ENCODE data around the gene CRX.
"Not testable (repeated sequence)": the region's sequence is repeated elsewhere in the genome, so short reads cannot be mapped to it uniquely, and the experiment has no call there.

Gene CRX

GRCh38 chr19:47848823-47849473 is 27.2 kb downstream of the CRX start:
- ATAC-seq (ENCODE audit: low read depth), result no peak
- Histone ChIP-seq H3K4me3 (ENCODE audit: severe bottlenecking) (no peak overlapping the region), H3K9me3 (ENCODE audit: severe bottlenecking) (no peaks in the 10 kb centered on the region), H3K36me3 (ENCODE audit: low read depth) (no peaks in the 10 kb centered on the region), H3K27me3 (ENCODE audit: insufficient read depth, poor library complexity, severe bottlenecking) (peaks cover 18% of the 10 kb centered on the region), H3K4me1 (ENCODE audit: insufficient read depth, poor library complexity, severe bottlenecking) (no peaks in the 10 kb centered on the region), H3K27ac (ENCODE audit: poor library complexity, severe bottlenecking) (no peak overlapping the region)
- TF ChIP-seq, protein P1, sequence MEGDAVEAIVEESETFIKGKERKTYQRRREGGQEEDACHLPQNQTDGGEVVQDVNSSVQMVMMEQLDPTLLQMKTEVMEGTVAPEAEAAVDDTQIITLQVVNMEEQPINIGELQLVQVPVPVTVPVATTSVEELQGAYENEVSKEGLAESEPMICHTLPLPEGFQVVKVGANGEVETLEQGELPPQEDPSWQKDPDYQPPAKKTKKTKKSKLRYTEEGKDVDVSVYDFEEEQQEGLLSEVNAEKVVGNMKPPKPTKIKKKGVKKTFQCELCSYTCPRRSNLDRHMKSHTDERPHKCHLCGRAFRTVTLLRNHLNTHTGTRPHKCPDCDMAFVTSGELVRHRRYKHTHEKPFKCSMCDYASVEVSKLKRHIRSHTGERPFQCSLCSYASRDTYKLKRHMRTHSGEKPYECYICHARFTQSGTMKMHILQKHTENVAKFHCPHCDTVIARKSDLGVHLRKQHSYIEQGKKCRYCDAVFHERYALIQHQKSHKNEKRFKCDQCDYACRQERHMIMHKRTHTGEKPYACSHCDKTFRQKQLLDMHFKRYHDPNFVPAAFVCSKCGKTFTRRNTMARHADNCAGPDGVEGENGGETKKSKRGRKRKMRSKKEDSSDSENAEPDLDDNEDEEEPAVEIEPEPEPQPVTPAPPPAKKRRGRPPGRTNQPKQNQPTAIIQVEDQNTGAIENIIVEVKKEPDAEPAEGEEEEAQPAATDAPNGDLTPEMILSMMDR (IDR thresholded peaks at IDR 0.05; ENCODE audit: poor library complexity, severe bottlenecking), result peak; percentile 52
- DNase-seq (ENCODE audit: low spot score), result no peak

DNA sequence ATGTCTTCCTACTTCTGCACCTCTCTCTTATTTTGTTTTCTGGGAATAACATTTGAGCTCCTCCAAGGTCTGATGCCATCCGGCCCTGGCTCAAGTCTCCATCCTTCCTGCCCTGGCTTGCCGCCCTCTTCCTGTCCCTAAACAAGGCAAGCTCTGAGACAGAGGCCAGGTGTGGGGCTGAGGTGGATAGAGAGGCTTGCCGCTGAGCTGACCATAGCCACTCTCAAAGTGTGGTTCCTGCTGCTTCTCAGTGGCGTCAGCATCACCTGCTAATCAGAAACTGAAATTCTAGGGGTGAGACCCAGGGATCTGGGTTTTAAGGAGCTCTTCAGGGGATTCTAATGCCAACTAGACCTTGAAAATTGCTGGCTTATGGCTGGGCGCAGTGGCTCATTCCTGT is 31.3 kb downstream of the CRX start:
- peaks cover 18% of the 10 kb centered on the region for H3K27me3 ChIP-seq (ENCODE audit: insufficient read depth, poor library complexity, severe bottlenecking)
- TF ChIP-seq, protein P1 (IDR thresholded peaks at IDR 0.05; ENCODE audit: poor library complexity, severe bottlenecking), result no peak
- H3K4me3 ChIP-seq (ENCODE audit: severe bottlenecking), result no peak overlapping the region
- DNase-seq (ENCODE audit: low spot score) (no peak), ATAC-seq (ENCODE audit: low read depth) (no peak)
- no peaks in the 10 kb centered on the region for H3K4me1 ChIP-seq (ENCODE audit: insufficient read depth, poor library complexity, severe bottlenecking)
- no peaks in the 10 kb centered on the region for H3K36me3 ChIP-seq (ENCODE audit: low read depth)
- H3K9me3 ChIP-seq (ENCODE audit: severe bottlenecking), result no peaks in the 10 kb centered on the region
- no peak overlapping the region for H3K27ac ChIP-seq (ENCODE audit: poor library complexity, severe bottlenecking)

DNA sequence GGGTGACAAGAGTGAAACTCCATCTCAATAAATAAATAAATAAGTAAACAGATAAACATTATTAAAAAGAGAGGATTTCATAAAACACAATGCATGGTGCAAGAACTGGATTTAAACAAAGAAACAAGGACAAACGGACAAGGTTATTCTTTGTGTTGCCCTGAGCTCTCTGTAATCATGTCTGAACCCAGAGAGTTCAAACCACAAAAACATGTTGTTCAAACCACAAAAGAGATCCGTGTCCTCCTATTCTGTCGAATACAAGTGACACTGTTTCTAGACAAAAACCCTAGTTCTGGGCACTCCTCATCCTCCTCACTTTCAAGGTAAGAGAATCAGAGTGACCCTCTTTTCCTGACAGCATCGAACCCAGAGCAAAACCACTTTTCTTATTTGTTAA is 32.7 kb downstream of the CRX start:
- Histone ChIP-seq H3K27me3 (ENCODE audit: insufficient read depth, poor library complexity, severe bottlenecking) (peaks cover 7% of the 10 kb centered on the region), H3K4me3 (ENCODE audit: severe bottlenecking) (no peak overlapping the region), H3K36me3 (ENCODE audit: low read depth) (no peaks in the 10 kb centered on the region), H3K9me3 (ENCODE audit: severe bottlenecking) (no peaks in the 10 kb centered on the region), H3K4me1 (ENCODE audit: insufficient read depth, poor library complexity, severe bottlenecking) (no peaks in the 10 kb centered on the region), H3K27ac (ENCODE audit: poor library complexity, severe bottlenecking) (no peak overlapping the region)
- ATAC-seq (ENCODE audit: low read depth) (no peak), DNase-seq (ENCODE audit: low spot score) (no peak)
- TF ChIP-seq, protein P1 (IDR thresholded peaks at IDR 0.05; ENCODE audit: poor library complexity, severe bottlenecking), result no peak

GRCh38 chr19:47858231-47858630 is 36.5 kb downstream of the CRX start:
- DNase-seq (ENCODE audit: low spot score); H3K9me3 ChIP-seq (ENCODE audit: severe bottlenecking); H3K27ac ChIP-seq (ENCODE audit: poor library complexity, severe bottlenecking); H3K4me3 ChIP-seq (ENCODE audit: severe bottlenecking); H3K36me3 ChIP-seq (ENCODE audit: low read depth); H3K27me3 ChIP-seq (ENCODE audit: insufficient read depth, poor library complexity, severe bottlenecking); H3K4me1 ChIP-seq (ENCODE audit: insufficient read depth, poor library complexity, severe bottlenecking): not testable (repeated sequence)
- peak; percentile 45; the same call in 2 of the 3 replicates for ATAC-seq (ENCODE audit: low read depth)

DNA sequence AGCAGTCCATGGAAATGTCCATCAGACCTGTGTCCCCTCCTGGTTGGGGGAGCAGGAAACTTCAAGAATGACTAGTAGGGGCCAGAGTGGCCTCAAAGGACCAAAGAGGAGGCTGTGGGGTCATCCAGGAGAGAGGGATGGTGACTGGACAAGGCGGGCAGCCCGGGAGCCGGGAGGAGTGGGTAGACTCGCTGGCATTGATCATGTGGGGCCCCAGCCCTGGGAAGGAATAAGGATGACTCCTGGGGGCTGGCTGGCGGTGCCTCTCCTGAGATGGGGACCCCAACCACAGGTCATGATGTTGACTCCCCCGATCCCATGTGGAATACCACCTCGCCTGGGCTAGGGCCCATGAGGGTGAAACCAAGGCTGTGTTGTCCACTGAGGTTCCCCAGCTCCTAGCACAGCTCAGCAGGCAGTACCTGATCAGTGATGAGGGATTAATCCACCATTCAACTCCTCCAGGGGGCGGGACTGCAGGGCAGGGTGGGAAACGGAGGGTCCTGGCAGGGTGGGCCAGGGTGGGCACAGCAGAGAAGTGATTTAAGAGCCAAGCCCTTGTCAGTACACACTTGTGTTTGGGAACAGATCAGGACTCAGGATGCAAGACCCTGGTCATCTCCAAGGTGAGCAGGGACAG is 37.0 kb downstream of the CRX start, which contains the start of gene TPRX2:
TSS of gene TPRX2 (plus strand) at position 590 of the 640 bp plus-strand sequence. CDS start at position 602, 12 bp downstream.
- H3K36me3 ChIP-seq (ENCODE audit: low read depth); ATAC-seq (ENCODE audit: low read depth); H3K4me3 ChIP-seq (ENCODE audit: severe bottlenecking); H3K4me1 ChIP-seq (ENCODE audit: insufficient read depth, poor library complexity, severe bottlenecking); H3K9me3 ChIP-seq (ENCODE audit: severe bottlenecking); H3K27me3 ChIP-seq (ENCODE audit: insufficient read depth, poor library complexity, severe bottlenecking); DNase-seq (ENCODE audit: low spot score); H3K27ac ChIP-seq (ENCODE audit: poor library complexity, severe bottlenecking): not testable (repeated sequence)

DNA sequence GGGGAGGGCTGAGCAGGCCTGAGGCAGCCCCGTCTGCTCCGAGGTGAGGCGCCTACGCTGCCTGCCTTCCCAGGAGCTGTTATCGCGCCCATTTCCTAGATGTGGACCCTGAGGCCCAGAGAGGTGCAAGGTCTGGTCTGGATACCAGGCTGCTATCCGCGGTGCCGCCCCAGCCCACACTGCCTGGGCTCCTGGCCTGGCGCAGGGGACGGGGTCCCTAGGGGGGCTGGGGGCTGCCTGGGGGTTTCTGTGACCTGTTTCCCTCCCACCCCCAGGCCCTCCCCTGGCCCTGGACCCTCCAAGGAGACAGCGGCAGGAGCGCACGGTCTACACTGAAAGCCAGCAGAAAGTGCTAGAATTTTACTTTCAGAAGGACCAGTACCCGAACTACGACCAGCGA is 38.1 kb downstream of the CRX start:
- not testable (repeated sequence) for H3K36me3 ChIP-seq (ENCODE audit: low read depth); H3K4me3 ChIP-seq (ENCODE audit: severe bottlenecking); ATAC-seq (ENCODE audit: low read depth); H3K27me3 ChIP-seq (ENCODE audit: insufficient read depth, poor library complexity, severe bottlenecking); DNase-seq (ENCODE audit: low spot score); H3K27ac ChIP-seq (ENCODE audit: poor library complexity, severe bottlenecking); H3K4me1 ChIP-seq (ENCODE audit: insufficient read depth, poor library complexity, severe bottlenecking); H3K9me3 ChIP-seq (ENCODE audit: severe bottlenecking)
